Esophagus muscularis mucosa (tissue), 3 donors: ENCODE results near the gene PBX3.

Source experiments
- EP300 ChIP-seq: sonication (generic); formaldehyde crosslinking; IDR thresholded peaks from one replicate; pipeline ENCODE4 v1.6.1; 2017; ENCODE audit warnings: antibody characterized with exemption
- POLR2A ChIP-seq: fragments of 450-650 bp; IDR thresholded peaks from one replicate; pipeline ENCODE4 v1.6.1; 2017; ENCODE audit warnings: antibody characterized with exemption, moderate library complexity, mild to moderate bottlenecking, low read depth
- POLR2AphosphoS5 ChIP-seq, 2 donors: sonication (generic); formaldehyde crosslinking; IDR thresholded peaks; one replicate each; pipeline ENCODE4 v1.6.1; 2017; ENCODE audit warnings: antibody characterized with exemption in 2 of 2

DNA sequence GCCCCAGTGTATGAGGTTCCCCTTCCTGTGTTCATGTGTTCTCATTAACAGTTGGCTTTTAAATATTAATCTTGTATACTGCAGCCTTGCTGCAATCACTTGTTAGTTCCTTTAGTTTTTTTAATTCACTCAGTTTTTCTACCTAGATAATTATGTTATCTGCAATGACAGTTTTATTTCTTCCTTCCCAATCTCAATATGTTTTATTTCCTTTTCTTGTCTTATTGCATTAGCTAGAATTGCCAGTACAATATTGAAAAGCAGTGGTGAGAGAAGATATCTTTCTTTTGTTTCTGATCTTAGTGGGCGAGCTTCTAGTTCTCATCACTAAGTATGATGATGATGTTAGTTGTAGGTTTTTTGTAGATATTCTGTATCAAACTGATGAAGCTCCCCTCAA lies 232.2 kb downstream of the PBX3 start:
- TF ChIP-seq POLR2A (no peak), EP300 (no peak), POLR2AphosphoS5 (IDR thresholded peaks at IDR 0.05) (no peak)
